RPMI8226 (cell line): Measurements from ENCODE around the gene COBLL1.
"Not testable (repeated sequence)": the region's sequence is repeated elsewhere in the genome, so short reads cannot be mapped to it uniquely, and the experiment has no call there.

Source experiments
- DNase-seq: peaks from one replicate; pipeline ENCODE4 v3.0.0-alpha.2; 2015

Gene COBLL1

GRCh38 chr2:164710837-164711765 lies 130.5 kb downstream of the COBLL1 start:
- DNase-seq, result no peak

DNA sequence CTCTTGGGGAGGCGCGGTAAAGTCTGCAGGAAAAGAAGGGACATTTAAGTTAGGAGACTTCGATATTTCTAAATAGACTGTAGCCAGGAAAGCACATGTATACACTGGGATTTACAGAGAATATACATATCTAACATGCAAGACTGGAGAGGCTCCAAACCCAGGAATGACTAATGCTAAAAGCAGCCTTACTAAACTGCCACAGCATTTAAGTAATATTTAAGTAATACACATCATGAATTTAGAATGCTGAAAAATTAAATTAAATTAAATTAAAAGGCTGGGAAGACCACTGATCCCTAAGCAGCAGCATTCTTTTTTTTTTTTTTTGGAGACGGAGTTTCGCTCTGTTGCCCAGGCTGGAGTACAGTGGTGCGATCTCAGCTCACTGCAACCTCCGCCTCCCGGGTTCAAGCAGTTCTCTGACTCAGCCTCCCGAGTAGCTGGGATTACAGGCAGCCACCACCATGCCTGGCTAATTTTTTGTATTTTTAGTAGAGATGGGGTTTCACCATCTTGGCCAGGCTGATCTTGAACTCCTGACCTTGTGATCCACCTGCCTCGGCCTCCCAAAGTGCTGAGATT lies 131.3 kb downstream of the COBLL1 start:
- not testable (repeated sequence) for DNase-seq

DNA sequence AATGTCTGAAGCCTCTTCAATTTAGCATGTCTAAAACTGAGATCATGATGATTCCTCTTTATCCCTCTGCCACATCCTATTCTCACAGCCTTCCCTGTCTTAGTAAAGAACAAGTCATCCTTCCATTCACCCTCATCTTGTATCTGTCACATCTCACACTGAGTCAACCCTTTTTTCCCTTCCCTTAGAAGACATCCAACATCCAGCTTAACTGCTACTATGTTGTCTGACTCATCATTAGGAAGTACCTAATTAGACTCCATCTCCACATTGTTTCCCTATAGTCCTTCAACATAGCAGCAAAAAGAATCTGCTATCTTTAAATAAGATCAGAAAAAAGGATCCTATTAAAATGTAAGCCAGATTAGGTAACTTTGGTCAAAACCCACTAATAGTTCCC lies 135.1 kb downstream of the COBLL1 start:
- no peak for DNase-seq

- DNase-seq, result no peak
These were observed 136.0 kb downstream of the COBLL1 start for GRCh38 chr2:164705412-164706167.

- no peak for DNase-seq
These were observed 137.5 kb downstream of the COBLL1 start for GRCh38 chr2:164703915-164704706.

GRCh38 chr2:164701565-164701964 lies 140.1 kb downstream of the COBLL1 start:
- DNase-seq, result no peak

DNA sequence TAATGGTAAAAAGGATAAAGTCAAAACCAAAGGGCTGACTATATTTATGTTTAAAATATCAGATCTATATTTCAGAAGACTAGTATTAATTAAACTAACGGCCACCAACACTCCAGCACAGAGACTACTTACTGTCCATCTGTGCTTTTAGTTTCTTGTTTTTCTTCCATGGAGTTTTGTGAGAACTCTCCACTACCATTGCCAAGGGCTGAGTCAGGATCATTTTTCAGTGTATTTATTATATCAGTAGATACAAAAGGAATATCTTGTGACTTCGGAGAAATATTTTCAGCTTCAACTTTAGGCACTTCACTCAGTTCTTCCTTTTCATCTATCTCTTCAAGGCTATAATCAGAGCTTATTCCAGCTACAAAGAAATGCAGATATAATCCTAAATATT lies 141.2 kb downstream of the COBLL1 start:
- DNase-seq, result no peak

DNA sequence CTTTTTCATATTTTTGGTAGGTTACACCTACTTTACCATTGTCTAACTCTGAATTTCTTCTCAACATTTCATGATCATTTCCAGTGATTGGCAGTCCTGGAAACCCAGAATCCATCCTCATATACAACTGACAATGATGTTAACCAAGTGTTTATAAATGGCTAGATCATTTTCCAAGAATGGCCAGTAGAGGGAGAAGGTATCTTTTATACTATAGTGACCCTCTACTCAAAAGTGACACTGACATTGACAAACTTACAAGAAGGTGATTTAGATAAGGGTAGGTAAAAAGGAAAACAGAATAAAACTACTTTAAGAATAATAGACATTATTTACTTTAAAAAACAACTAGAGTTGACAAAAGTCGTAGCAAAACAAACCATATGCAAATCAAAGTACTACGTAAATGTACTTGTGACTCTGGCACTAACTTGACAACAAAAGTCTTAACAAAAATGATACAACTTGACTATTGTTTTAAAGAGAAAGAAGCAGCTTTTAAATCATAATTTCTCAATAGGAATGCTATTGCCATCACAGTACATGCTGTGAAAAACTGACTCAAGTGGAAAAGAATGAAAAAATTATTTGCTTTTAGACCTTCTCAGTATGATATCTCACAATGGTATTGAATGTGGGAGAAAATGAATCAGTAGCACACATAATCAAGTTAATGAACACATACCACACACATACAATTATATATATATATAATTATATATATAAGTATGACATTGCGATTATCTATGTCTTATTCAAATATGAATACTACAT lies 143.7 kb downstream of the COBLL1 start:
- peak; percentile 12 for DNase-seq

DNA sequence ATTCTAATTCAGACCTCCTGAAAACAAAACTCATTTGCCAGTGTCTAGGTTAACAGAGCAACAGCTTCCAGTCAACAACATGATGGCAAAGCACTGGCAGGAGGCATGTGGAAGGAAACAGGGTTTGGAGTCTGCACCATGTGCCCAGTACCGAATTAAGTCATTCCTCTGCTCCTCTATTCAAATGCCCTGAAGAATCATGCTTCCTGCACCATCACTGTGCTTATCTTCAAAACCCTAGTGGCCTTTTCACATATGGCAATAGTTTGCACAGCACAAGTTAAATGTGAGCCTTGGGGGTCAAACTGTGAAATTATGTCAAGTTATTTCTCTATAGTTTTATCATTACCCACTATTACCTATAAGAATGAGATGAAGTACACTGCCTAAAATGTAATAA lies 145.0 kb downstream of the COBLL1 start:
- no peak for DNase-seq

GRCh38 chr2:164694275-164694695 lies 147.3 kb downstream of the COBLL1 start:
- DNase-seq, result no peak

GRCh38 chr2:164693834-164694233 lies 147.8 kb downstream of the COBLL1 start:
- DNase-seq, result no peak

DNA sequence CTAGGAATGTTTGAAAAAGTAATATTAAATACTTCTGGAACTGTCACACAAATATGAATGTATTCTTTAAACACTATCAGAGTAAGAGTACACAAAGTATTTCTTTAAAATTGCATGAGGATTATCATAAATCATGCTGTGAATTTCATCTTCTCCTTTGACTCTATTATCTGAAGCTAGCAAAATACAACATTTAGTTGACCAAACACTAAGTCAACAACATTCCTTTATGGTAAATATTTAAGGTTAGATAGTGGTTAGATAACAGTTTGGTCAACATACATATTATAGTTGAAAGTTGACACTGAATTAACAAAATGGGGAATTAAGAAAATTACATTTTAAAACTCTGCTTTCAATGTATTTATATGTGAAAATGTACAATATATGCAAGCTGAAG lies 148.2 kb downstream of the COBLL1 start:
- no peak for DNase-seq

DNA sequence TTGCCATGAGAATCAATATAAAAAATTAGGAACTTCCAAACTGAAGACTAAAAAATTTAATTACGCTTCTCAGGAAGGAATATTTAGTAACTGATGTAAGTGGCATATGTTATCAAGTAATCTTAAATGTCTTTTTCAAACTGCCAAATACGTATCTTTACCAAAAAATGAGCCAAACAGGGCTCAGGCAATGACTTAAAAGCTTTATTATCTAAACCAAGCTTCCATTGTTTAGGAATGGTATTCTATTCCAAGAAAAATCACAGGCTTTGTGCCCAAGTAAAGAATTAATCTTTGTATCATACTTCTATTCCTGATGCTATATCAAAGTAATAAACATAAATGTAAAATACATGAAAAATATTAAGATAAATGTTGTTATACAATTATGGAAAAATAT lies 148.7 kb downstream of the COBLL1 start:
- DNase-seq, result no peak

GRCh38 chr2:164692114-164692513 lies 149.5 kb downstream of the COBLL1 start:
- DNase-seq, result no peak

- no peak for DNase-seq
These were observed 150.2 kb downstream of the COBLL1 start for GRCh38 chr2:164691346-164691887.

DNA sequence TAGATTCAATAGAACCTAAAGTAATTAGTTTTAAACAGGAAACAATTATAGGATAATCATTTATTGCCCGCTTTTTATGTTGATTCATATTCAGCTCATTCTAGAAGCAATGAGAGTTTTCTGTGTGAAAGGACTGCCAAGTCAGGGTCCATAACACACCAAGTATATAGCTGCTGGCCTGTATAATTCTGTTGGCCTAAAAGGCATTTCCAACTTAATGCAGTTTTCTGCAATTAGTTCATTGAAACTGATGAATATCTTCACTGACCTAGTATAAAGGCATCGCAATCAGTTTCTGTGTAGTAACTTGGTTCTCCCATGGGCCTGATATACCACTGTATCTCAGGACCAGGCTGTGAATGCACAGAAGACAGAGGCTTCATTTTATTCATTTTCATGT lies 151.3 kb downstream of the COBLL1 start:
- no peak for DNase-seq

GRCh38 chr2:164688896-164689419 lies 152.7 kb downstream of the COBLL1 start:
- no peak for DNase-seq

DNA sequence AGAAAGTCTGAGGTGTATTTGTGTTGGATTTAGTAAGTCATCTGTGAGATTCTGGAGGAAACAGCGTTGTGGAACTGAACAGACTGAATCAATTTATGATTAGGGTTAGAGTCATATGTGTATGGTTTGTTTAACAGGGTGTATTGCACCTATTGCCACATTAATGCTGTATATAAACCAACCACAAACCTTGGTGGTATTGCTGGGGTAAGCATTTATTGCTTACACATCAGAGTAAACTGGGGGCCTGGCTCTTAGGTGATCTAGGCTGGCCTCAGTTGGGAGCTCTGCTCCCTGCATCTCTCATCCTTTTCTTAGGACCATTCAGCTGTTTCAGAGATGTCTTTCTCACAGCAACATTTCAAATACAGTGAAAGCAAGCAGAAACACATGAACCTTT lies 160.6 kb downstream of the COBLL1 start:
- DNase-seq, result no peak

DNA sequence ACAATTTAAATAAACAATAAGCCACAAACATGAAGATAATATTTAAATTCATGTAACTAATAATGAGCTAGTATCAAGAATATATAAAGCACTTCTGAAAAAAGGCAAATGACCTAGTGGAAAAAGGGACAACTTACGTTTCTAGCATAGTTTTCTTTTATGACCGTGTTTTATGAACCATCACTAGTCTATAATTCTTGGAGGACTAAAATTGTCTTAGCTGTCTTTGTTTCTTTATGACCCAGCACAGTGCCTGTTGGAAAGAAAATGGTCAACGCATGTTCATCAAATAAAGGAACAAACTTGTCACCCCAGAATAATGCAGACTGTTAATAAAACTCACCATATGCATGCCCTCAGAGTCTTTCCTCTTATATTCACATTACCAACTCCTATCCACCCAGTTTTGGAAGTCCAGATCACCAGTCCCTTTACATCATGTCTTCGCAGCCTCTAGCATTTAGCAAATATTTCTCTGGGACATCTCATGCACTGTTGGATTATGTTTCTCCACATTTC lies 162.9 kb downstream of the COBLL1 start:
- no peak for DNase-seq

GRCh38 chr2:164677733-164678132 lies 163.9 kb downstream of the COBLL1 start:
- DNase-seq, result no peak

GRCh38 chr2:164677271-164677670 lies 164.4 kb downstream of the COBLL1 start:
- no peak for DNase-seq
